ENCODE data around the gene KIAA0586.
"Not testable (repeated sequence)": the region's sequence is repeated elsewhere in the genome, so short reads cannot be mapped to it uniquely, and the experiment has no call there.

The KIAA0586 gene

GRCh38 chr14:58415636-58416547 lies 11.6 kb upstream of the KIAA0586 start:
- CTCF ChIA-PET: no interaction called here
- no peak for TF ChIP-seq LEF1 (IDR thresholded peaks at IDR 0.05; ENCODE audit: borderline replicate concordance)
- TF ChIP-seq ARNT (IDR thresholded peaks at IDR 0.05): no peak
- TF ChIP-seq FOXK2 (IDR thresholded peaks at IDR 0.05): no peak
- no peak for TF ChIP-seq BHLHE40 (IDR thresholded peaks at IDR 0.05; ENCODE audit: borderline replicate concordance)
- no peak for TF ChIP-seq L3MBTL2 (conservative IDR thresholded peaks at IDR 0.05)
- TF ChIP-seq PKNOX1 (IDR thresholded peaks at IDR 0.05): no peak
- TF ChIP-seq TARDBP (IDR thresholded peaks at IDR 0.05): no peak
- TF ChIP-seq HDGF (IDR thresholded peaks at IDR 0.05; ENCODE audit: borderline replicate concordance): no peak
- no peak for TF ChIP-seq SP1 (IDR thresholded peaks at IDR 0.05)
- no peak for TF ChIP-seq ELF4 (IDR thresholded peaks at IDR 0.05)
- TF ChIP-seq SUZ12 (IDR thresholded peaks at IDR 0.05): no peak
- no peak for TF ChIP-seq FOXA1 (IDR thresholded peaks at IDR 0.05)
- TF ChIP-seq FOXM1 (IDR thresholded peaks at IDR 0.05; ENCODE audit: borderline replicate concordance): no peak
- no peak for TF ChIP-seq NFRKB (IDR thresholded peaks at IDR 0.05)
- no peak for TF ChIP-seq ZNF384 (IDR thresholded peaks at IDR 0.05)
- no peak for TF ChIP-seq CTBP1 (IDR thresholded peaks at IDR 0.05; ENCODE audit: borderline replicate concordance)
- DNase-seq (ENCODE audit: extremely low spot score): no peak
- POLR2A ChIA-PET: no interaction called here

- DNase-seq (ENCODE audit: extremely low spot score); POLR2A ChIA-PET; CTCF ChIA-PET: not testable (repeated sequence)
Observed at GRCh38 chr14:58416934-58417333, 10.6 kb upstream of the KIAA0586 start.

- TF ChIP-seq BHLHE40 (IDR thresholded peaks at IDR 0.05; ENCODE audit: borderline replicate concordance) (no peak), L3MBTL2 (conservative IDR thresholded peaks at IDR 0.05) (peak; percentile 93)
- ChIA-PET POLR2A (interaction anchor here (0.6 to 1.5 kb wide), 7 partner anchors 11 to 331 kb away, joined by 3 to 14 read pairs (median 4); partner anchors contain the start of genes ARID4A and DACT1), CTCF (no interaction called here)
- DNase-seq (ENCODE audit: extremely low spot score): peak; percentile 50
Observed at GRCh38 chr14:58426670-58427280, 744 bp upstream of the KIAA0586 start.

GRCh38 chr14:58428118-58428683 lies 682 bp downstream of the KIAA0586 start:
- ChIA-PET CTCF (no interaction called here), POLR2A (interaction anchor here (0.9 to 1.3 kb wide), 3 partner anchors 13 to 130 kb away, joined by 3 to 14 read pairs (median 3); partner anchors contain the start of gene ARID4A)
- DNase-seq (ENCODE audit: extremely low spot score): peak; percentile 38
- no peak for TF ChIP-seq NFRKB (IDR thresholded peaks at IDR 0.05)
- peak; percentile 92 for TF ChIP-seq ZNF384 (IDR thresholded peaks at IDR 0.05)

- no peak for DNase-seq (ENCODE audit: extremely low spot score)
- TF ChIP-seq HDGF (IDR thresholded peaks at IDR 0.05; ENCODE audit: borderline replicate concordance) (no peak), SUZ12 (IDR thresholded peaks at IDR 0.05) (no peak), PKNOX1 (IDR thresholded peaks at IDR 0.05) (no peak), FOXM1 (IDR thresholded peaks at IDR 0.05; ENCODE audit: borderline replicate concordance) (no peak), SP1 (IDR thresholded peaks at IDR 0.05) (no peak)
- CTCF ChIA-PET: no interaction called here
- POLR2A ChIA-PET: no interaction called here
Observed at GRCh38 chr14:58430156-58430555, 2.6 kb downstream of the KIAA0586 start.

- POLR2A ChIA-PET: no interaction called here
- no peak for DNase-seq (ENCODE audit: extremely low spot score)
- TF ChIP-seq L3MBTL2 (conservative IDR thresholded peaks at IDR 0.05) (no peak), FOXA1 (IDR thresholded peaks at IDR 0.05) (no peak), LEF1 (IDR thresholded peaks at IDR 0.05; ENCODE audit: borderline replicate concordance) (no peak), ARNT (IDR thresholded peaks at IDR 0.05) (no peak), HDGF (IDR thresholded peaks at IDR 0.05; ENCODE audit: borderline replicate concordance) (no peak), SP1 (IDR thresholded peaks at IDR 0.05) (no peak), BHLHE40 (IDR thresholded peaks at IDR 0.05; ENCODE audit: borderline replicate concordance) (no peak), ZNF384 (IDR thresholded peaks at IDR 0.05) (no peak), TARDBP (IDR thresholded peaks at IDR 0.05) (no peak), CTBP1 (IDR thresholded peaks at IDR 0.05; ENCODE audit: borderline replicate concordance) (no peak), SUZ12 (IDR thresholded peaks at IDR 0.05) (no peak), PKNOX1 (IDR thresholded peaks at IDR 0.05) (no peak), ELF4 (IDR thresholded peaks at IDR 0.05) (no peak), FOXK2 (IDR thresholded peaks at IDR 0.05) (no peak)
- CTCF ChIA-PET: no interaction called here
Observed at GRCh38 chr14:58439476-58439875, 12.0 kb downstream of the KIAA0586 start.

Data from HEK293T (cell line).